Liver (tissue), 10 donors: ENCODE measurements around the gene GON4L. TPM values are rescaled to one million over a fixed set of nuclear protein-coding genes. Genes with fewer than 3 reads are reported as not detected.
"Not testable (repeated sequence)": the region's sequence is repeated elsewhere in the genome, so short reads cannot be mapped to it uniquely, and the experiment has no call there.

Source experiments
- DNase-seq: peaks from one replicate; pipeline ENCODE4 v3.0.0-alpha.2; 2017; ENCODE audit warnings: low spot score
- H3K27ac ChIP-seq, 2 donors: one replicate each; pipeline ENCODE4 v1.7.0; 2013; ENCODE audit warnings: inconsistent platforms in 2 of 2, low read length in 2 of 2, control low read depth in 1 of 2, low read depth in 1 of 2, mild to moderate bottlenecking in 1 of 2
- H3K27me3 ChIP-seq, 4 donors: one replicate each; pipeline versions ENCODE4 v1.6.1 to v1.7.0; 2013; ENCODE audit warnings: low read length in 3 of 4, inconsistent platforms in 1 of 4, mild to moderate bottlenecking in 1 of 4, moderate library complexity in 1 of 4; ENCODE audit not compliant: control insufficient read depth in 4 of 4, insufficient read depth in 4 of 4
- H3K36me3 ChIP-seq, 4 donors: one replicate each; pipeline versions ENCODE4 v1.6.1 to v1.7.0; 2013; ENCODE audit warnings: low read length in 3 of 4, mild to moderate bottlenecking in 3 of 4, low read depth in 1 of 4, moderate library complexity in 1 of 4; ENCODE audit not compliant: control insufficient read depth in 4 of 4, insufficient read depth in 3 of 4
- H3K4me1 ChIP-seq, 4 donors: one replicate each; pipeline versions ENCODE4 v1.6.1 to v1.7.0; 2013; ENCODE audit warnings: low read length in 3 of 4, mild to moderate bottlenecking in 3 of 4, moderate library complexity in 1 of 4; ENCODE audit not compliant: control insufficient read depth in 4 of 4, insufficient read depth in 4 of 4
- H3K4me3 ChIP-seq, 3 donors: one replicate each; pipeline versions ENCODE4 v1.6.1 to v1.7.0; 2013; ENCODE audit warnings: low read length in 3 of 3, control low read depth in 1 of 3, low read depth in 1 of 3, mild to moderate bottlenecking in 1 of 3
- H3K9ac ChIP-seq, 2 donors: one replicate each; pipeline ENCODE4 v1.7.0; 2013; ENCODE audit warnings: low read length in 2 of 2, mild to moderate bottlenecking in 2 of 2, moderate library complexity in 2 of 2, control low read depth in 1 of 2, low read depth in 1 of 2
- H3K9me3 ChIP-seq, 4 donors: one replicate each; pipeline versions ENCODE4 v1.6.1 to v1.7.0; 2013; ENCODE audit warnings: low read length in 3 of 4; ENCODE audit not compliant: control insufficient read depth in 4 of 4
- FOXA2 ChIP-seq: IDR thresholded peaks from 2 replicates; pipeline ENCODE4 v1.6.1; 2016; ENCODE audit warnings: antibody characterized with exemption
- HNF4G ChIP-seq: IDR thresholded peaks from 2 replicates; pipeline ENCODE4 v1.6.1; 2016; ENCODE audit warnings: antibody characterized with exemption
- REST ChIP-seq: IDR thresholded peaks from 2 replicates; pipeline ENCODE4 v1.6.1; 2016; ENCODE audit warnings: antibody characterized with exemption, mild to moderate bottlenecking
- YY1 ChIP-seq: IDR thresholded peaks from 2 replicates; pipeline ENCODE4 v1.6.1; 2016; ENCODE audit warnings: antibody characterized with exemption, mild to moderate bottlenecking
- WGBS: extraction: QIAGEN DNeasy Blood & Tissue Kit; methylation state at CpG from one replicate; pipeline ENCODE4 v1.1.7; 2013; 5-methylcytosine and 5-hydroxymethylcytosine counted together
- polyA plus RNA-seq, 2 donors: library from polyadenylated mRNA; stranded (reverse) in 1 of 2; unstranded in 1 of 2; fragments of 200-250 nt in 1 of 2; fragments of >200 nt in 1 of 2; fragmentation: Nextera tagmentation in 1 of 2; extraction: Ambion mirVana in 1 of 2; gene quantifications; one replicate each; pipeline versions ENCODE4 v1.2.1 to v1.2.3, GENCODE V29; 2013 to 2015
- small RNA-seq: library from RNA; depleted of rRNA; stranded (forward); fragments of <200 nt; gene quantifications from one replicate; pipeline ENCODE3, GENCODE V24; 2014
- total RNA-seq, 2 donors: library from RNA; depleted of rRNA; stranded (reverse); fragments of >200 nt; gene quantifications; one replicate each; pipeline ENCODE4 v1.2.3, GENCODE V29; 2014
- donor health status: healthy.
- donor health status: healthy.
- donor health status: healthy.
- donor health status: healthy.
- donor health status: healthy.

The GON4L gene
- total and polyA plus RNA-seq, 4 donors = 5.7 to 26.2 (median 15.7) TPM

- no peak for TF ChIP-seq REST
- TF ChIP-seq YY1 = no peak
- TF ChIP-seq FOXA2 = no peak
- TF ChIP-seq HNF4G = no peak
Measured at GRCh38 chr1:155703216-155703615, 153.8 kb downstream of the GON4L start (continued).

DNA sequence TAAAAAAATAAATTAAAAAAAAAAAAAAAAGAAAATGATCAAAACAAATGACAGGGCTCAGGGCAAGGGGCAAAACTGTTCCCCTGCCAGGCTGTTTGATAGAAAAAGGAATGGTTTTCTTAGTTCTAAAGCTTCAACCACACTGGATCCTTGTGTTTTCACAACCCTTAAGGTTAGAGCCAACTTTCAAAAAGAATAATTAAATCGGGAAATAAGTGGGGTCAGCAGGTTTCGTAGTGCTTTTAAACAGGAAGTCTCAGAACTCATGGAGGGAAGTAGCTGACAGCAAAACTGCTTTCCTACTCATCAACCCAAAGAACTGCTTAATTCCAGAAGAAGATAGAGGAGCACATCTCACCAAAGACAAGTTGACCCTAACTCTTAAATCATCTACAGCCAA lies 155.3 kb downstream of the GON4L start:
- H3K27me3 ChIP-seq, H3K36me3 ChIP-seq, DNase-seq, H3K4me1 ChIP-seq, H3K27ac ChIP-seq, H3K9ac ChIP-seq, H3K4me3 ChIP-seq, H3K9me3 ChIP-seq: not testable (repeated sequence)
- WGBS = 49% methylated on average over 2 of the region's 2 CpGs

Small RNAs within 50 kb of the gene (small RNA-seq; reads per million reads assigned to genes)
- gene RF00015 = not detected

Other genes with a start within 250 kb of the GON4L start
- gene MSTO1, start 247.0 kb downstream of the GON4L start, total RNA-seq = 10 to 100 TPM in 1 of 2 donors, 1 to 10 TPM in 1; 8.9 to 22.9 TPM
- gene MSTO1, start 247.0 kb downstream of the GON4L start, polyA plus RNA-seq = 10 to 100 TPM; 14.6 to 21.8 TPM
- gene YY1AP1, start 168.4 kb downstream of the GON4L start, total RNA-seq = 10 to 100 TPM; 34.4 to 43.8 TPM
- 10 to 100 TPM; 13.3 to 18.9 TPM for gene YY1AP1, start 168.4 kb downstream of the GON4L start, polyA plus RNA-seq
- 10 to 100 TPM; 43.1 to 59.3 TPM for gene DAP3, start 168.1 kb downstream of the GON4L start, total RNA-seq
- 10 to 100 TPM; 55.6 to 59.1 TPM for gene DAP3, start 168.1 kb downstream of the GON4L start, polyA plus RNA-seq
- 1 to 10 TPM in 1 of 2 donors, under 1 TPM in 1; 0.75 to 1.2 TPM for gene SYT11, start 2.4 kb upstream of the GON4L start, total RNA-seq
- gene SYT11, start 2.4 kb upstream of the GON4L start, polyA plus RNA-seq = under 1 TPM; 0.49 to 0.76 TPM
- gene RIT1, start 54.1 kb upstream of the GON4L start, total RNA-seq = 10 to 100 TPM; 11.3 to 14.3 TPM
- gene RIT1, start 54.1 kb upstream of the GON4L start, polyA plus RNA-seq = 1 to 10 TPM; 3.1 to 4.9 TPM
- gene KHDC4, start 77.2 kb upstream of the GON4L start, total RNA-seq = 10 to 100 TPM; 18.2 to 32.6 TPM
- 10 to 100 TPM in 1 of 2 donors, 1 to 10 TPM in 1; 8.4 to 11.3 TPM for gene KHDC4, start 77.2 kb upstream of the GON4L start, polyA plus RNA-seq
- not detected for gene RXFP4, start 84.4 kb upstream of the GON4L start, total RNA-seq
- gene RXFP4, start 84.4 kb upstream of the GON4L start, polyA plus RNA-seq = not detected
- 10 to 100 TPM; 14.1 to 59.1 TPM for gene ARHGEF2, start 121.3 kb upstream of the GON4L start, total RNA-seq
- 1 to 10 TPM; 3.2 to 6.4 TPM for gene ARHGEF2, start 121.3 kb upstream of the GON4L start, polyA plus RNA-seq
- 100 to 1,000 TPM; 101 to 264 TPM for gene SSR2, start 163.7 kb upstream of the GON4L start, total RNA-seq
- gene SSR2, start 163.7 kb upstream of the GON4L start, polyA plus RNA-seq = 100 to 1,000 TPM in 1 of 2 donors, 10 to 100 TPM in 1; 93.1 to 245 TPM
- gene UBQLN4, start 196.6 kb upstream of the GON4L start, total RNA-seq = 10 to 100 TPM in 1 of 2 donors, 1 to 10 TPM in 1; 9.2 to 13.5 TPM
- gene UBQLN4, start 196.6 kb upstream of the GON4L start, polyA plus RNA-seq = 10 to 100 TPM in 1 of 2 donors, 1 to 10 TPM in 1; 7.4 to 17.8 TPM
- gene LAMTOR2, start 197.6 kb upstream of the GON4L start, total RNA-seq = 10 to 100 TPM; 30.4 to 42.9 TPM
- gene LAMTOR2, start 197.6 kb upstream of the GON4L start, polyA plus RNA-seq = 100 to 1,000 TPM; 115 to 152 TPM
- 1 to 10 TPM in 1 of 2 donors, under 1 TPM in 1; 0.67 to 1.0 TPM for gene RAB25, start 203.9 kb upstream of the GON4L start, total RNA-seq
- gene RAB25, start 203.9 kb upstream of the GON4L start, polyA plus RNA-seq = 1 to 10 TPM in 1 of 2 donors, under 1 TPM in 1; 0.82 to 2.0 TPM
- gene MEX3A, start 225.3 kb upstream of the GON4L start, total RNA-seq = 1 to 10 TPM; 1.3 TPM
- under 1 TPM; 0.52 to 0.56 TPM for gene MEX3A, start 225.3 kb upstream of the GON4L start, polyA plus RNA-seq